Measurements from ENCODE around the gene CD81.

Gene CD81

GRCh38 chr11:2433106-2433925 is 56.2 kb downstream of the CD81 start:
- no peak for DNase-seq (ENCODE audit: low read depth, low spot score)
- TF ChIP-seq CTCF (IDR thresholded peaks at IDR 0.05; ENCODE audit: low read depth, low read length), result no peak
- H3K4me3 ChIP-seq (ENCODE audit: low read depth, low read length), result no peak overlapping the region
- in situ Hi-C loops (cut with HindIII; ENCODE audit: low sequenced_read_pairs), result no loop called here

GRCh38 chr11:2434008-2434407 is 56.9 kb downstream of the CD81 start:
- no peak for DNase-seq (ENCODE audit: low read depth, low spot score)
- H3K4me3 ChIP-seq (ENCODE audit: low read depth, low read length), result no peak overlapping the region
- TF ChIP-seq CTCF (IDR thresholded peaks at IDR 0.05; ENCODE audit: low read depth, low read length), result no peak
- in situ Hi-C loops (cut with HindIII; ENCODE audit: low sequenced_read_pairs), result no loop called here

- no peak for DNase-seq (ENCODE audit: low read depth, low spot score)
- no peak for TF ChIP-seq CTCF (IDR thresholded peaks at IDR 0.05; ENCODE audit: low read depth, low read length)
These were observed 57.6 kb downstream of the CD81 start for GRCh38 chr11:2434506-2435255.

DNA sequence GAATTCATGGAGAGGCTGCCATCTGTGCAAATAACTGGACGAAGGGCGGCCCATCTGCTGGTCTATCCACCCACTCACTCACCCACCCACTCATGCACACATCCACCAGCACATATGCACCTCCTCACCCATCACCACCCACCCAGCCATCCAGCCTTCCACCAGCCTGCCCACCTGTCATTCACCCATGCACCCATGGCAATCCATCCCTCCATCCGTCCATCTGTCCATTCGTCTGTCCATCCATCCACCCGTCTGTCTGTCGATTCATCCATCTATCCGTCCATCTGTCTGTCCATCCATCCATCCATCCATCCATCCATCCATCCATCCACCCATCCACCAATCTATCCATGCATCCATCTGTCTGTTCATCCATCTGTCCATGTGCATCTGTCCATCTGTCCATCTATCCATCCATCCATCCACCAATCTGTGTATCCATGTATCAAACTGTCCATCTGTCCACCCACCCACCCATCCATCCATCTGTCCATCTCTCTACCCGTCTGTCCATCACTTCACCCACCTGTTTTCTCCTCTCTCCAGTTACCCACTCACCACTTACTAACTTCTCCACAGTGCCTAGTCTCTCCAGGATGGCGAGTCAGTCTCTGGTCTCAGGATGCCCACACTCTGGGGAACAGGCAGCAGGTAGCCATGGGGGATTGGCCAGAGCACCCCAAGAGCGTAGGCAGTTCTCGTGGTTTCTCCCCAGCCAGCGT is 58.3 kb downstream of the CD81 start:
- H3K4me3 ChIP-seq (ENCODE audit: low read depth, low read length), result no peak overlapping the region
- no peak for TF ChIP-seq CTCF (IDR thresholded peaks at IDR 0.05; ENCODE audit: low read depth, low read length)
- in situ Hi-C loops (cut with HindIII; ENCODE audit: low sequenced_read_pairs), result no loop called here
- no peak for DNase-seq (ENCODE audit: low read depth, low spot score)

More at GRCh38 chr11:2434506-2435255, 57.6 kb downstream of the CD81 start:
- in situ Hi-C loops (cut with HindIII; ENCODE audit: low sequenced_read_pairs), result no loop called here
- no peak overlapping the region for H3K4me3 ChIP-seq (ENCODE audit: low read depth, low read length)

- TF ChIP-seq CTCF (IDR thresholded peaks at IDR 0.05; ENCODE audit: low read depth, low read length), result no peak
These were observed 59.0 kb downstream of the CD81 start for GRCh38 chr11:2436013-2436520.

DNA sequence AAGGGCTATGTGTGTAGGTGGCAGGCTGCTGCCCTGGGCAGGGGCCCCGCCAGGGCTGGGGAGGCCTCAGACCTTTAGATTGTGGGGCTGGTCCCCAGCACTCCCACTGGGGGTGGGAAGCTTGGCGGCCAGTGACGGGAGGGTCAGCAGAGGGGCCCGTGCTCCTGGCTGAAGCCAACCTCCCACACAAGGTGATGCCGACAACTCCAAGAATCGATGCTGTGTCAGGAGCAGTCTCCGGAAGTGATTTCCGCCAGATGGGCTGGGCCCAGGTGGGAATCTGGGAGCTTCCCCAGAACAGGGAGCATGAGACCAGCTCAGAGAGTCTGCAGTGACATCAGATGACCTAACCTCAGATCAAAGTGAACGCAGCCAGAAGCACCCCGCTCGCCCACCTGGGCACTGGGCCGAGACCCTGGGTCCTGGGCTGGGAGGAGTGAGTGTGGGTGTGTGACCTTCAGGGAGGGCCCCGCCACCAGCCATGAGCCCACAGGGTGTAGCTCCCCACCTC is 59.5 kb downstream of the CD81 start:
- no peak for DNase-seq (ENCODE audit: low read depth, low spot score)
- no peak overlapping the region for H3K4me3 ChIP-seq (ENCODE audit: low read depth, low read length)
- TF ChIP-seq CTCF (IDR thresholded peaks at IDR 0.05; ENCODE audit: low read depth, low read length), result no peak
- in situ Hi-C loops (cut with HindIII; ENCODE audit: low sequenced_read_pairs), result no loop called here

More at GRCh38 chr11:2436013-2436520, 59.0 kb downstream of the CD81 start:
- DNase-seq (ENCODE audit: low read depth, low spot score), result no peak
- H3K4me3 ChIP-seq (ENCODE audit: low read depth, low read length), result no peak overlapping the region
- in situ Hi-C loops (cut with HindIII; ENCODE audit: low sequenced_read_pairs), result no loop called here

Measured in astrocyte of the spinal cord (primary cell).